GM10266 (cell line): ENCODE results near the gene CACNB1.

Source experiments
- DNase-seq: peaks from one replicate; pipeline ENCODE4 v3.0.0; 2012; ENCODE audit errors: extremely low spot score
- CTCF ChIP-seq: IDR thresholded peaks from 2 replicates; pipeline ENCODE4 v1.5.1; 2012; ENCODE audit warnings: mild to moderate bottlenecking, low read depth; ENCODE audit not compliant: control insufficient read depth, insufficient read depth; ENCODE audit errors: missing control alignments

The CACNB1 gene

DNA sequence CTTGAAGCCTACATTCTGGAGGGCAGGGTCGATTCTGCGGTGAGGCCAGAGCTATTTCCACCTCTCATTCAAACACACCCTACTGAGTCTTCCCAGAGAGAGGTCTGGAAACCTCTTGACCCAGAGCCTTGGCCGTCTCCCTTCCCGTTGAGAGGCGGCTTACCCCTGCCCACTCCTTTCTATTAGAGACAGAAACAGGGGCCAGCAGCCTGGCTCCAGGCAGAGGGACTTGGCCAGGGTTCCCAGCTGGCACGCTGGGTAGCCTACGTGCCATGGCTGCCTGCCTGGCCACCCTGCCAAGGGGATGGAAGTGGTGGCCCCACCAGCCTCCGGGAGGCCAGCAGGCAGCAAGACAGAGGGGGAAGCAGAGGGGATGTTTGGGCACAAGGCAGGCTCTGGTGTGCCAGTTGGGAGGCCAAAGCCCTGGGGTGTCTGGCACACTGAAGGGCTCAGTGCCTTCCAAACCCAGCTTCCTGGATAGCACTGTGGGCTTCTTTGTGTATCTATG is 22.2 kb upstream of the CACNB1 start:
- no peak for DNase-seq
- no peak for TF ChIP-seq CTCF

DNA sequence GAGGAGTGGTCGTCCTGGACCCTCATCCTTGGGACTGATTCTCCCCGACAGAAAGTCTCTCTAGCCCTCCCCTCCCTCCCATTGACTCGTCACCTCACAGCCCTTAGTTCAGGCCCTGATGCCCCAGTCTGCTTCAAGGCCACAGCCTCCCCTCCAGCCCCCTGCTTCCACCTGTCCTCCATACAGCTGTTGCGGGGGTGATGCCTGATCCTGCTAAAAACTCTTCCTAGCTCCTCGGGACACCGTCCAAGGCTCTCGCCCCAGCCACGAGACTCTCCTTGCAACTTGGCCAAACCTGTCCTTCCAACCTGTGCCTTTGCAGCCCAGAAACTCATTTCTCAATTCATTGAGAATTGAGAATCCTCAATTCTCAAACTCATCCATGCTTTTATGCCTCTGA is 21.4 kb upstream of the CACNB1 start:
- no peak for TF ChIP-seq CTCF
- no peak for DNase-seq

- no peak for TF ChIP-seq CTCF
- DNase-seq, result no peak
These were observed 20.4 kb upstream of the CACNB1 start for GRCh38 chr17:39217734-39218369.

- DNase-seq, result no peak
These were observed 16.4 kb upstream of the CACNB1 start for GRCh38 chr17:39213852-39214251.

GRCh38 chr17:39212841-39213480 is 15.5 kb upstream of the CACNB1 start:
- no peak for TF ChIP-seq CTCF
- DNase-seq, result no peak

More at GRCh38 chr17:39213852-39214251, 16.4 kb upstream of the CACNB1 start:
- no peak for TF ChIP-seq CTCF

DNA sequence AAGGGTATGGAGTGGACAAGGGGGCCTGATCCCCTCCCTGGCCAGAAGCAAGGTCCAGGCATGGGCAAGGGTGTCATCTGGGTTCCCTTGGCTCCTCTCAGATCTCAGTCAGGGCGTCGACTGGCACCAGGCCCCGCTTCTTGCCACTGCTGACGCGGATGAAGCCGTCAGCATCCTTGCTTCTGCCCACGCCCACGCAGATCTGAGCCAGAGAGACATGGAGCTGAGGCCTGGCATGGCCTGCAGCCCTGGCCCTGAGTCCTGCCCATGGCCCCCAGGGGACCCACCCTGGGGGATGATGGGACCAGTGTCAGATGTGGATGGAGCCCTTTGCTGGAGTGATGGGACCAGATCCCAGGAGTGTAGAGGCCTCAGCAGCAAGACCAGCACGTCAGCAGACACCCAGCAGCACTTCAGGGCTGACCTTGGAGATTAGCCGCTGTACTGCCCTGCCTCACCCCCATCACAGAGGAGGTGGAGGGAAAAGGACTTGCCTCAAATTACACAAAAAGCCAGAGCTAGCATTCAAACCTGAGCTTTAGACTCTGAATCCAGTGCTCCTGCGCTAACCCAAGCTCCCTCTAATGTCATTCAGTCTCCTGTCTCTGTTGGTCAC is 14.8 kb upstream of the CACNB1 start:
- no peak for TF ChIP-seq CTCF

DNA sequence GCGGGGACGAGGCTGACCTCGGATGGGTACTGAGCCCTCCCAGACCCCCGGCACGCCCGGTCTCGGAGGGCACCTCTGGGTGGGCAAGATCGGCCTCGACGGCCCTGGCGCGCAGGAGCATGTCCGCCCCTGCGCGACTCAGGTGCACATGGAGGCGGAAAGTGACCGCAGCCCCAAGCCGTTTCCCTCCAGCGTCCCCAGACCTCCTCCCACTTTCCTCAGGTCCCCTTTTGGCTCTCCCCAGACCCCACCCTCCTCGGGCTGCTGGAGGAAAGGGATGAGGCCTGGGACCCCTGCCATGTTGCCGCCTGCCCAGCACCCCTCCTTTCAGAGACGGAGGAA is 12.6 kb upstream of the CACNB1 start:
- no peak for TF ChIP-seq CTCF

More for the DNA sequence above, 14.8 kb upstream of the CACNB1 start:
- DNase-seq, result no peak

More for the DNA sequence above, 12.6 kb upstream of the CACNB1 start:
- DNase-seq, result no peak
